ENCODE measurements around the gene ADCY9. TPM values are rescaled to one million over a fixed set of nuclear protein-coding genes. Genes with fewer than 3 reads are reported as not detected.

The ADCY9 gene
- total RNA-seq, 1 donor from 2014 or later = 49.6 TPM

GRCh38 chr16:4090351-4090851 is 25.8 kb downstream of the ADCY9 start:
- peak; percentile 60 for ATAC-seq
- Histone ChIP-seq H3K27me3 (no peaks in the 10 kb centered on the region), H3K27ac (peak overlapping the region; percentile 73), H3K36me3 (no peaks in the 10 kb centered on the region), H3K4me3 (no peak overlapping the region), H3K4me1 (peaks cover 38% of the 10 kb centered on the region), H3K9me3 (no peaks in the 10 kb centered on the region)
- DNase-seq = no peak
- intact Hi-C loops (cut with DNase I) = no loop called here
- TF ChIP-seq, protein P1, sequence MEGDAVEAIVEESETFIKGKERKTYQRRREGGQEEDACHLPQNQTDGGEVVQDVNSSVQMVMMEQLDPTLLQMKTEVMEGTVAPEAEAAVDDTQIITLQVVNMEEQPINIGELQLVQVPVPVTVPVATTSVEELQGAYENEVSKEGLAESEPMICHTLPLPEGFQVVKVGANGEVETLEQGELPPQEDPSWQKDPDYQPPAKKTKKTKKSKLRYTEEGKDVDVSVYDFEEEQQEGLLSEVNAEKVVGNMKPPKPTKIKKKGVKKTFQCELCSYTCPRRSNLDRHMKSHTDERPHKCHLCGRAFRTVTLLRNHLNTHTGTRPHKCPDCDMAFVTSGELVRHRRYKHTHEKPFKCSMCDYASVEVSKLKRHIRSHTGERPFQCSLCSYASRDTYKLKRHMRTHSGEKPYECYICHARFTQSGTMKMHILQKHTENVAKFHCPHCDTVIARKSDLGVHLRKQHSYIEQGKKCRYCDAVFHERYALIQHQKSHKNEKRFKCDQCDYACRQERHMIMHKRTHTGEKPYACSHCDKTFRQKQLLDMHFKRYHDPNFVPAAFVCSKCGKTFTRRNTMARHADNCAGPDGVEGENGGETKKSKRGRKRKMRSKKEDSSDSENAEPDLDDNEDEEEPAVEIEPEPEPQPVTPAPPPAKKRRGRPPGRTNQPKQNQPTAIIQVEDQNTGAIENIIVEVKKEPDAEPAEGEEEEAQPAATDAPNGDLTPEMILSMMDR (IDR thresholded peaks at IDR 0.05) = no peak

- Histone ChIP-seq H3K4me3 (no peak overlapping the region), H3K36me3 (no peaks in the 10 kb centered on the region), H3K27ac (peak overlapping the region; percentile 73), H3K4me1 (peaks cover 38% of the 10 kb centered on the region), H3K9me3 (no peaks in the 10 kb centered on the region), H3K27me3 (no peaks in the 10 kb centered on the region)
- intact Hi-C loops (cut with DNase I) = no loop called here
- TF ChIP-seq, protein P1 (IDR thresholded peaks at IDR 0.05) = no peak
- DNase-seq (no peak), ATAC-seq (no peak)
Measured at GRCh38 chr16:4089811-4090301, 26.4 kb downstream of the ADCY9 start.

DNA sequence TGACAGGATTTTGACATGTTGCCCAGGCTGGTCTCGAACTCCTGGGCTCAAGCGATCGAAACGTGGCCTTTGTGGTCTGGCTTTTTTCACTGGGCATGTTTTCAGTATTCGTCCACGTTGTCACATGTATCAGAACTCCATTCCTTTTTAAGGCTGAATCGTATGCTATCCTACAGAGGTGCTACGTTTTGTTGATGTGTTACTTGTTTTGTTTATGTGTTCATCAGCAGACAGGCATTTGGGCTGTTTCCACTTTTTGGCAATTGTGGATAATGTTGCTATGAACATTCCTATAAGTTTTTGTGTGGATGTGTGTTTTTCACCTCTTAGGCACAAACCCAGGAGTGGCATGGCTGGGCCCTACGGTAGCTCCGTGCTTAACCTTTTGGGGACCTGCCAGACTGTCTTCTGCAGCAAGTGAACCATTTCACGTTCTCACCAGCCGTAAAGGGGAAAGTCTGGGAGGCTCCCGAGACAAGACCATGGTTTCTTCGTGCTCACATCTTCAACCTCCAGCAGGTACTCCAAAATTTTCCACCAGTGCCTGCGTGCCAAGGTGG is 26.9 kb downstream of the ADCY9 start:
- Histone ChIP-seq H3K4me3 (no peak overlapping the region), H3K4me1 (peaks cover 38% of the 10 kb centered on the region)

DNA sequence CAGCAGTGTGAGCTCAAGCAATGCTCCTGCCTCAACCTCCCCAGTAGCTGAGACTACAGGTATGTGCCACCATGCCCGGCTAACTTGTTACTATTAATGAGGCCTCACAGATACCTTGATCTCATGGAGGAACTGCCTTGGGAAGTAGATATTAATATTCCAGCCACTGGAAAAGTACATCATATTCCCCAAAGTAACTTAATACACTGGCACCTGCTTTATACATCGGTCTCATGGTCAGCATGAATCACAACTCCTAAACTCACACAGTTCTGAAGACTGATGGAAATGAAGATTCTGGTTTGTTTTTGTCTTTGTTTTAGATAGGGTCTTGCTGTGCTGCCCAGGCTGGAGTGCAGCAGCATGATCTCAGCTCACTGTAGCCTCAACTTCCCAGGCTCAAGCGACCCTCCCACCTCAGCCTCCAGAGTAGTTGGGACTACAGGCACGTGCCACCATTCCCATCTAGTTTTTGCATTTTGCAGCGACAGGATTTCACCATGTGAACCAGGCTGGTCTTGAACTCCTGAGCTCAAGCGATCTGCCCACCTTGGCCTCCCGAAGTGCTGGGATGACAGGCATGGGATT is 28.2 kb downstream of the ADCY9 start:
- Histone ChIP-seq H3K36me3 (no peaks in the 10 kb centered on the region), H3K27ac (peak overlapping the region; percentile 30), H3K4me3 (no peak overlapping the region), H3K9me3 (no peaks in the 10 kb centered on the region), H3K4me1 (peaks cover 33% of the 10 kb centered on the region), H3K27me3 (no peaks in the 10 kb centered on the region)
- TF ChIP-seq, protein P1 (IDR thresholded peaks at IDR 0.05) = no peak
- DNase-seq = no peak
- intact Hi-C loops (cut with DNase I) = no loop called here
- ATAC-seq = no peak

More for the DNA sequence above, 26.9 kb downstream of the ADCY9 start:
- Histone ChIP-seq H3K9me3 (no peaks in the 10 kb centered on the region), H3K27me3 (no peaks in the 10 kb centered on the region), H3K27ac (peak overlapping the region; percentile 73), H3K36me3 (no peaks in the 10 kb centered on the region)
- TF ChIP-seq, protein P1 (IDR thresholded peaks at IDR 0.05) = no peak
- intact Hi-C loops (cut with DNase I) = no loop called here
- ATAC-seq (no peak), DNase-seq (no peak)

- ATAC-seq (peak; percentile 55), DNase-seq (no peak)
- TF ChIP-seq, protein P1 (IDR thresholded peaks at IDR 0.05) = no peak
- H3K4me3 ChIP-seq = no peak overlapping the region
- H3K27me3 ChIP-seq = no peaks in the 10 kb centered on the region
- H3K4me1 ChIP-seq = peaks cover 33% of the 10 kb centered on the region
- peak overlapping the region; percentile 30 for H3K27ac ChIP-seq
- H3K36me3 ChIP-seq = no peaks in the 10 kb centered on the region
- no peaks in the 10 kb centered on the region for H3K9me3 ChIP-seq
- intact Hi-C loops (cut with DNase I) = no loop called here
Measured at GRCh38 chr16:4087099-4087885, 28.9 kb downstream of the ADCY9 start.

Data from upper lobe of right lung (tissue), 1 donor.